ENCODE measurements around the gene DBN1. TPM values are rescaled to one million over a fixed set of nuclear protein-coding genes. Genes with fewer than 3 reads are reported as not detected.

DBN1 gene
- total and polyA plus RNA-seq, 2 experiments from 2014 or later = 106 to 290 TPM

- no peak for TF ChIP-seq ZNF462 (CRISPR knock-in tag; IDR thresholded peaks at IDR 0.05)
- peak; percentile 13 to 36; a peak in 1 of 4 replicates for TF ChIP-seq CTCF (conservative IDR thresholded peaks at IDR 0.05; ENCODE audit: low read depth in 2 of 2)
- no peak for TF ChIP-seq NANOG (IDR thresholded peaks at IDR 0.05; ENCODE audit: borderline replicate concordance)
- TF ChIP-seq CREB1 (CRISPR knock-in tag; IDR thresholded peaks at IDR 0.05; ENCODE audit: low read depth) = peak; percentile 64
- no peak for TF ChIP-seq STAT1 (IDR thresholded peaks at IDR 0.05; ENCODE audit: unreplicated experiment)
- no peak for TF ChIP-seq ZNF331 (CRISPR knock-in tag; IDR thresholded peaks at IDR 0.05; ENCODE audit: low read depth)
Observed at GRCh38 chr5:177456976-177457851, 16.2 kb downstream of the DBN1 start (continued).
